Caco-2 (cell line): ENCODE measurements around the gene NEGR1. TPM values are rescaled to one million over a fixed set of nuclear protein-coding genes. Genes with fewer than 3 reads are reported as not detected.

Experiments
- BruUV-seq: library from RNA; stranded (reverse); fragments of 400-500 nt; replicated peaks from 2 replicates; lab custom pipeline; 2021; lab: Mats Ljungman, UMichigan
- CTCF ChIA-PET: fragments of 300-600 bp; sonication (Branson Sonifier 250); formaldehyde crosslinking; loops from one replicate; lab custom pipeline; 2022; ENCODE audit warnings: antibody characterized with exemption; lab: Charles Lee
- POLR2A ChIA-PET: fragments of 300-600 bp; sonication (Branson Sonifier 250); formaldehyde crosslinking; loops from one replicate; lab custom pipeline; 2022; ENCODE audit warnings: antibody characterized with exemption; lab: Charles Lee
- DNase-seq, 2 experiments: peaks; one replicate each; pipeline versions ENCODE4 v3.0.0 to v3.0.0-alpha.2; 2020 to 2022
- H3K27me3 ChIP-seq: replicated peaks from 2 replicates; pipeline ENCODE4 v1.6.0; 2011; ENCODE audit warnings: low read length; ENCODE audit not compliant: control insufficient read depth, insufficient read depth
- H3K36me3 ChIP-seq: 2 replicates; pipeline ENCODE4 v1.5.1; 2011; ENCODE audit warnings: low read length; ENCODE audit not compliant: control insufficient read depth, insufficient read depth
- H3K4me1 ChIP-seq: fragments of 250-450 bp; sonication (Bioruptor Pico); 2 replicates; pipeline ENCODE4 v1.5.1; 2020; ENCODE audit warnings: mild to moderate bottlenecking
- H3K4me3 ChIP-seq: 2 replicates; pipeline ENCODE4 v1.5.1; 2011; ENCODE audit warnings: low read depth, mild to moderate bottlenecking, control low read depth, low read length
- H3K9me3 ChIP-seq: fragments of 250-450 bp; sonication (Bioruptor Pico); 2 replicates; pipeline ENCODE4 v1.5.1; 2020; ENCODE audit warnings: mild to moderate bottlenecking, moderate library complexity
- H3K27ac Mint-ChIP-seq: one replicate; pipeline ENCODE4 v1.8.0; 2022; ENCODE audit warnings: mixed read lengths; ENCODE audit not compliant: unreplicated experiment
- H3K27me3 Mint-ChIP-seq: one replicate; pipeline ENCODE4 v1.8.0; 2022; ENCODE audit warnings: mixed read lengths; ENCODE audit not compliant: insufficient read depth, unreplicated experiment
- H3K36me3 Mint-ChIP-seq: one replicate; pipeline ENCODE4 v1.8.0; 2022; ENCODE audit warnings: mild to moderate bottlenecking, mixed read lengths; ENCODE audit not compliant: insufficient read depth, unreplicated experiment
- H3K4me1 Mint-ChIP-seq: one replicate; pipeline ENCODE4 v1.8.0; 2022; ENCODE audit warnings: low read depth, mixed read lengths; ENCODE audit not compliant: unreplicated experiment
- H3K4me3 Mint-ChIP-seq: one replicate; pipeline ENCODE4 v1.8.0; 2022; ENCODE audit warnings: mild to moderate bottlenecking, moderate library complexity, mixed read lengths; ENCODE audit not compliant: unreplicated experiment
- H3K9me3 Mint-ChIP-seq: one replicate; pipeline ENCODE4 v1.8.0; 2022; ENCODE audit warnings: mixed read lengths; ENCODE audit not compliant: unreplicated experiment
- CTCF ChIP-seq, 2 experiments: fragments of 200-600 bp in 1 of 2; IDR thresholded peaks; 1 replicate in 1 of 2; 2 replicates in 1 of 2; pipeline versions ENCODE4 v1.5.1 to v1.8.0; 2011 to 2022; ENCODE audit warnings: antibody characterized with exemption in 1 of 2, control low read depth in 1 of 2, inconsistent platforms in 1 of 2, low read depth in 1 of 2, low read length in 1 of 2, mild to moderate bottlenecking in 1 of 2, moderate library complexity in 1 of 2; ENCODE audit not compliant: insufficient read depth in 1 of 2, severe bottlenecking in 1 of 2, unreplicated experiment in 1 of 2
- intact Hi-C: fragments of 100-400 bp; cut with micrococcal nuclease; formaldehyde crosslinking; loops from one replicate; pipeline ENCODE4 v1.10.0; 2022; ENCODE audit not compliant: unreplicated experiment
- total RNA-seq: library from RNA; stranded (reverse); gene quantifications from 2 replicates; pipeline ENCODE4 v1.2.3, GENCODE V29; 2022

Gene NEGR1
- total RNA-seq, 1 experiment from 2014 or later: not detected

DNA sequence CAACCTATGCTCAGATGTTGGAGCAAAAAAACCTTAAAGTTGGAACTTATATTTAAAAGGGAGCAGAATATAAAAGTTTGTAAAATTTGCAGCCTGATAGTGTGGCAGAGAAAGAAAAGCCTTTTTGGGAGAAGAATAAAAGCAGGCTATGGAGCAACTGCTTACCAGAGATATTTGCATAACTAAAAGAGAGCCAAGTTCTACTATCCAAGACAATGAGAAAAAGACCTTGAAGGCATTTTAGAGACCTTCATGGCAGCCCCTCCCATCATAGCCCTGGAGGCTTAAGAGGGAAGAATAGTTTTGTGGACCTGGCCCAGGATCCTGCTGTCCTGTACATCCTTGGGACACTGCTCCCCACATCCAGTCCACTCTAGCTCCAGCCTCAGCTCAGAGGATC, 889.0 kb downstream of the NEGR1 start:
- H3K4me1 ChIP-seq: no peaks in the 10 kb centered on the region
- Mint-ChIP-seq H3K36me3 (no peaks in the 10 kb centered on the region), H3K9me3 (no peaks in the 10 kb centered on the region), H3K4me1 (no peaks in the 10 kb centered on the region), H3K4me3 (no peak overlapping the region), H3K27ac (no peak overlapping the region), H3K27me3 (no peaks in the 10 kb centered on the region)
- ChIA-PET CTCF (no interaction called here), POLR2A (no interaction called here)
- BruUV-seq: no TSS peak
- intact Hi-C loops: no loop called here
- H3K4me3 ChIP-seq: no peak overlapping the region
- H3K27me3 ChIP-seq: no peaks in the 10 kb centered on the region
- no peak for TF ChIP-seq CTCF (IDR thresholded peaks at IDR 0.05; ENCODE audit: insufficient read depth in 1 of 2, low read depth in 1 of 2, low read length in 1 of 2, severe bottlenecking in 1 of 2, unreplicated experiment in 1 of 2)
- no peak for DNase-seq
- no peaks in the 10 kb centered on the region for H3K36me3 ChIP-seq
- no peaks in the 10 kb centered on the region for H3K9me3 ChIP-seq

GRCh38 chr1:71390518-71390917, 891.8 kb downstream of the NEGR1 start:
- no peak for TF ChIP-seq CTCF (IDR thresholded peaks at IDR 0.05; ENCODE audit: insufficient read depth in 1 of 2, low read depth in 1 of 2, low read length in 1 of 2, severe bottlenecking in 1 of 2, unreplicated experiment in 1 of 2)
- Histone ChIP-seq H3K4me3 (no peak overlapping the region), H3K4me1 (no peaks in the 10 kb centered on the region), H3K27me3 (no peaks in the 10 kb centered on the region), H3K9me3 (no peaks in the 10 kb centered on the region), H3K36me3 (no peaks in the 10 kb centered on the region)
- no peak overlapping the region for H3K4me3 Mint-ChIP-seq
- ChIA-PET POLR2A (no interaction called here), CTCF (no interaction called here)
- intact Hi-C loops: no loop called here
- no peak overlapping the region for H3K27ac Mint-ChIP-seq
- no peak for DNase-seq
- H3K9me3 Mint-ChIP-seq: peaks cover 10% of the 10 kb centered on the region
- H3K27me3 Mint-ChIP-seq: no peaks in the 10 kb centered on the region
- H3K36me3 Mint-ChIP-seq: no peaks in the 10 kb centered on the region
- BruUV-seq: no TSS peak
- no peaks in the 10 kb centered on the region for H3K4me1 Mint-ChIP-seq

- no peak for TF ChIP-seq CTCF (IDR thresholded peaks at IDR 0.05; ENCODE audit: insufficient read depth in 1 of 2, low read depth in 1 of 2, low read length in 1 of 2, severe bottlenecking in 1 of 2, unreplicated experiment in 1 of 2)
- intact Hi-C loops: no loop called here
- no peaks in the 10 kb centered on the region for H3K36me3 ChIP-seq
- ChIA-PET CTCF (no interaction called here), POLR2A (no interaction called here)
- no peaks in the 10 kb centered on the region for H3K4me1 Mint-ChIP-seq
- BruUV-seq: no TSS peak
- no peak overlapping the region for H3K4me3 ChIP-seq
- no peaks in the 10 kb centered on the region for H3K27me3 ChIP-seq
- H3K4me3 Mint-ChIP-seq: no peak overlapping the region
- H3K27me3 Mint-ChIP-seq: no peaks in the 10 kb centered on the region
- no peak for DNase-seq
- H3K27ac Mint-ChIP-seq: no peak overlapping the region
- no peaks in the 10 kb centered on the region for H3K36me3 Mint-ChIP-seq
- no peaks in the 10 kb centered on the region for H3K4me1 ChIP-seq
- H3K9me3 Mint-ChIP-seq: no peaks in the 10 kb centered on the region
- H3K9me3 ChIP-seq: no peaks in the 10 kb centered on the region
These were observed 904.5 kb downstream of the NEGR1 start for GRCh38 chr1:71377886-71378285.
